NT2/D1 (cell line): ENCODE measurements around the gene CHCHD6.

Experiments used
- SUZ12 ChIP-seq: IDR thresholded peaks from 2 replicates; pipeline ENCODE4 v1.6.1; 2011; ENCODE audit not compliant: insufficient read length, insufficient read depth; ENCODE audit errors: extremely low read depth
- YY1 ChIP-seq: IDR thresholded peaks from 2 replicates; pipeline ENCODE4 v1.6.1; 2011; ENCODE audit not compliant: insufficient read length, insufficient read depth
- ZNF274 ChIP-seq: IDR thresholded peaks from 2 replicates; pipeline ENCODE4 v1.6.1; 2011; ENCODE audit warnings: mild to moderate bottlenecking, low read depth, low read length

DNA sequence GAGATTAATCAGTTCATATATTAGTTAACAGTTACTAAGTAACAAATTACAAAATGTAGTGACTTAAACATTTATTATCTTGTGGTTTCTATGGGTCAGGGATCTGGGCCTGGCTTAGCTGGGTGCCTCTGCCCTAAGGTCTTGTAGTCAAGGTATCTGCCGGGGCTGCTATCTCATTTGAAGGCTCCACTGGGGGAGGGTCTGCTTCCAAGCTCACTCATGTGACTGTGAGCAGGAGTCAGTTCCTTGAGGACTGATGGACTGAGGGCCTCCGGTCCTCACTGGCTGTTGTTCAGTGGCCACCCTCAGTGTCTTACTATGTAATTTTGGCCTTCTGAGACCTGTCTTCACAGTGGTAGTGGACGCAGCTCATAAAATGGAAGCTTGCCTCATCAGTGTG, 143.0 kb downstream of the CHCHD6 start:
- no peak for TF ChIP-seq SUZ12
- TF ChIP-seq ZNF274: no peak
- no peak for TF ChIP-seq YY1
